AG10803 (cell line): ENCODE results near the gene TBC1D25.

Source experiments
- DNase-seq: peaks from one replicate; pipeline ENCODE4 v3.0.0; 2010; ENCODE audit warnings: low read depth
- H3K4me3 ChIP-seq: 2 replicates; pipeline ENCODE4 v1.5.1; 2011; ENCODE audit warnings: mild to moderate bottlenecking, low read length, control low read depth
- CTCF ChIP-seq: conservative IDR thresholded peaks from 2 replicates; pipeline ENCODE4 v1.5.1; 2011; ENCODE audit warnings: mild to moderate bottlenecking, low read length, control low read depth, inconsistent platforms

TBC1D25 gene

GRCh38 chrX:48559636-48560035, 20.1 kb downstream of the TBC1D25 start:
- DNase-seq: no peak
- TF ChIP-seq CTCF: no peak
- H3K4me3 ChIP-seq: no peak overlapping the region

GRCh38 chrX:48560056-48560455, 20.5 kb downstream of the TBC1D25 start:
- DNase-seq: no peak
- H3K4me3 ChIP-seq: no peak overlapping the region
- TF ChIP-seq CTCF: no peak

- TF ChIP-seq CTCF: no peak
- DNase-seq: no peak
- no peak overlapping the region for H3K4me3 ChIP-seq
Measured at GRCh38 chrX:48560681-48561080, 21.2 kb downstream of the TBC1D25 start.

- no peak for TF ChIP-seq CTCF
- peak; percentile 33 for DNase-seq
- no peak overlapping the region for H3K4me3 ChIP-seq
Measured at GRCh38 chrX:48569958-48570357, 30.4 kb downstream of the TBC1D25 start.

- no peak for DNase-seq
- H3K4me3 ChIP-seq: peak overlapping the region; percentile 66
- TF ChIP-seq CTCF: no peak
Measured at GRCh38 chrX:48573690-48574269, 34.3 kb downstream of the TBC1D25 start.

- peak within 1 kb of the TSS; percentile 90 for H3K4me3 ChIP-seq
- TF ChIP-seq CTCF: peak; percentile 40
- peak; percentile 94 for DNase-seq
Measured at GRCh38 chrX:48574270-48575266, 35.1 kb downstream of the TBC1D25 start, which contains the start of gene RBM3. Gene RBM3, plus strand, starts transcription at chrX:48574484. Its CDS starts 697 bp downstream, at chrX:48575181.
